ENCODE data around the gene MTCH2.

Gene MTCH2

GRCh38 chr11:47631473-47631872 lies 10.9 kb downstream of the MTCH2 start:
- DNase-seq, result no peak

GRCh38 chr11:47628026-47628425 lies 14.3 kb downstream of the MTCH2 start:
- no peak for DNase-seq

- no peak for DNase-seq
Observed at GRCh38 chr11:47626234-47626633, 16.1 kb downstream of the MTCH2 start.

- DNase-seq, result no peak
Observed at GRCh38 chr11:47620836-47621378, 21.5 kb downstream of the MTCH2 start.

- no peak for DNase-seq
Observed at GRCh38 chr11:47617417-47617809, 24.9 kb downstream of the MTCH2 start.

GRCh38 chr11:47616726-47617416 lies 25.5 kb downstream of the MTCH2 start:
- DNase-seq, result peak; percentile 14

GRCh38 chr11:47615249-47615648 lies 27.1 kb downstream of the MTCH2 start:
- DNase-seq, result no peak

GRCh38 chr11:47611348-47611794 lies 31.0 kb downstream of the MTCH2 start:
- DNase-seq, result no peak

GRCh38 chr11:47609675-47610074 lies 32.7 kb downstream of the MTCH2 start:
- no peak for DNase-seq

GRCh38 chr11:47607380-47607779 lies 35.0 kb downstream of the MTCH2 start:
- DNase-seq, result no peak

- DNase-seq, result no peak
Observed at GRCh38 chr11:47606731-47607130, 35.6 kb downstream of the MTCH2 start.

GRCh38 chr11:47605921-47606320 lies 36.4 kb downstream of the MTCH2 start:
- DNase-seq, result no peak

- DNase-seq, result no peak
Observed at GRCh38 chr11:47603295-47603694, 39.1 kb downstream of the MTCH2 start.

GRCh38 chr11:47599902-47600301 lies 42.5 kb downstream of the MTCH2 start:
- DNase-seq, result no peak

- DNase-seq, result no peak
Observed at GRCh38 chr11:47595967-47596366, 46.4 kb downstream of the MTCH2 start.

GRCh38 chr11:47595029-47595428 lies 47.3 kb downstream of the MTCH2 start:
- DNase-seq, result no peak

GRCh38 chr11:47593934-47594855 lies 48.2 kb downstream of the MTCH2 start, which contains the start of gene C1QTNF4:
C1QTNF4 (minus strand) TSS chr11:47594411; CDS start chr11:47590810, 3,601 bp downstream.
- DNase-seq, result no peak

GRCh38 chr11:47593492-47593933 lies 48.8 kb downstream of the MTCH2 start:
- DNase-seq, result no peak

GRCh38 chr11:47592970-47593369 lies 49.4 kb downstream of the MTCH2 start:
- DNase-seq, result no peak

- DNase-seq, result no peak
Observed at GRCh38 chr11:47592251-47592650, 50.1 kb downstream of the MTCH2 start.

GRCh38 chr11:47591764-47592163 lies 50.6 kb downstream of the MTCH2 start:
- DNase-seq, result no peak

- DNase-seq, result no peak
Observed at GRCh38 chr11:47589977-47590861, 52.1 kb downstream of the MTCH2 start.

- no peak for DNase-seq
Observed at GRCh38 chr11:47589584-47589976, 52.8 kb downstream of the MTCH2 start.
